ENCODE measurements around the gene MSI2. TPM values are rescaled to one million over a fixed set of nuclear protein-coding genes. Genes with fewer than 3 reads are reported as not detected.

MSI2 gene
- total and polyA plus RNA-seq, 9 of the 15 experiments (the other 6 are each of a cell fraction or from before 2014, with no cell fraction given): 4.6 to 61.8 (median 42.4) TPM

- H3K9me1 ChIP-seq (ENCODE audit: control insufficient read depth, insufficient read depth, low read length): no peaks in the 10 kb centered on the region
- peaks cover 0 to 2% of the 10 kb centered on the region in 2 experiments; a peak in 1 of 5 replicates for H3K4me1 ChIP-seq (replicated peaks in 1 of 2; ENCODE audit: control insufficient read depth in 2 of 2, insufficient read depth in 2 of 2, low read length in 2 of 2)
- no TSS peak for BruUV-seq (replicated peaks)
- in situ Hi-C loops (cut with MboI) (no loop called here), intact Hi-C loops (cut with micrococcal nuclease) (no loop called here)
- H3K4me3 ChIP-seq: no peak overlapping the region
- H3K36me3 ChIP-seq (ENCODE audit: control insufficient read depth, insufficient read depth, low read length): 0 out of 3 replicates have a peak, but pooled peaks cover 4% of the 10 kb centered on the region
- H4K20me1 ChIP-seq (replicated peaks; ENCODE audit: control insufficient read depth, insufficient read depth, low read length): 0 out of 2 replicates have a peak, but pooled peaks cover 5% of the 10 kb centered on the region
- TF ChIP-seq MAFK (IDR thresholded peaks at IDR 0.05; ENCODE audit: low read length) (no peak), LCOR (CRISPR knock-in tag; IDR thresholded peaks at IDR 0.05) (no peak), RAD51 (IDR thresholded peaks at IDR 0.05; ENCODE audit: borderline replicate concordance, low read depth) (no peak)
- no peaks in the 10 kb centered on the region for H3K9me3 ChIP-seq (replicated peaks; ENCODE audit: control insufficient read depth, insufficient read depth, low read depth, low read length)
- H3K27ac ChIP-seq (ENCODE audit: extremely low read depth, low read depth, low read length): no peak overlapping the region
- H3K4me2 ChIP-seq (ENCODE audit: insufficient read depth, low read length): no peak overlapping the region
- no peaks in the 10 kb centered on the region for H3K79me2 ChIP-seq (ENCODE audit: control insufficient read depth, insufficient read depth, low read length)
- no peak for DNase-seq (ENCODE audit: extremely low read depth in 1 of 4, low spot score in 3 of 4)
- H3K9ac ChIP-seq (ENCODE audit: insufficient read depth in 1 of 2, low read depth in 2 of 2, low read length in 2 of 2): no peak overlapping the region
- POLR2A ChIA-PET: no interaction called here
- no peak for ATAC-seq
- H2AFZ ChIP-seq (ENCODE audit: low read depth, low read length): no peak overlapping the region
- FAIRE-seq: no peak
- CTCF ChIA-PET (ENCODE audit: low intra/inter-chr PET ratio): no interaction called here
- H3K27me3 ChIP-seq (ENCODE audit: control insufficient read depth in 2 of 2, insufficient read depth in 2 of 2, low read length in 2 of 2): no peaks in the 10 kb centered on the region
- 39% methylated on average over 4 of the region's 4 CpGs for WGBS (ENCODE audit: insufficient coverage, low coverage, missing lambda C conversion rate)
These were observed 268.7 kb downstream of the MSI2 start for GRCh38 chr17:57524839-57525568.

- Histone ChIP-seq H3K27ac (ENCODE audit: extremely low read depth, low read depth, low read length) (no peak overlapping the region), H3K9ac (ENCODE audit: insufficient read depth in 1 of 2, low read depth in 2 of 2, low read length in 2 of 2) (no peak overlapping the region), H2AFZ (ENCODE audit: low read depth, low read length) (no peak overlapping the region), H3K79me2 (ENCODE audit: control insufficient read depth, insufficient read depth, low read length) (no peaks in the 10 kb centered on the region), H3K27me3 (ENCODE audit: control insufficient read depth in 2 of 2, insufficient read depth in 2 of 2, low read length in 2 of 2) (no peaks in the 10 kb centered on the region), H3K4me3 (no peak overlapping the region), H3K36me3 (ENCODE audit: control insufficient read depth, insufficient read depth, low read length) (0 out of 3 replicates have a peak, but pooled peaks cover 4% of the 10 kb centered on the region), H3K4me1 (replicated peaks in 1 of 2; ENCODE audit: control insufficient read depth in 2 of 2, insufficient read depth in 2 of 2, low read length in 2 of 2) (peaks cover 7 to 8% of the 10 kb centered on the region in 2 experiments; a peak in 4 of 5 replicates), H3K9me3 (replicated peaks; ENCODE audit: control insufficient read depth, insufficient read depth, low read depth, low read length) (no peaks in the 10 kb centered on the region), H3K4me2 (ENCODE audit: insufficient read depth, low read length) (no peak overlapping the region), H4K20me1 (replicated peaks; ENCODE audit: control insufficient read depth, insufficient read depth, low read length) (peaks cover 5% of the 10 kb centered on the region; the same call in 1 of the 2 replicates), H3K9me1 (ENCODE audit: control insufficient read depth, insufficient read depth, low read length) (no peaks in the 10 kb centered on the region)
- 71% methylated on average over 14 of the region's 15 CpGs for WGBS (ENCODE audit: insufficient coverage, low coverage, missing lambda C conversion rate)
- no TSS peak for BruUV-seq (replicated peaks)
- FAIRE-seq (no peak), ATAC-seq (no peak), DNase-seq (ENCODE audit: extremely low read depth in 1 of 4, low spot score in 3 of 4) (no peak)
- TF ChIP-seq RFX1 (IDR thresholded peaks at IDR 0.05) (peak; percentile 78), NR2C2 (CRISPR knock-in tag; IDR thresholded peaks at IDR 0.05) (no peak), NR2C2 (tag; IDR thresholded peaks at IDR 0.05) (no peak)
- ChIA-PET CTCF (ENCODE audit: low intra/inter-chr PET ratio) (no interaction called here), POLR2A (interaction anchor here (0.8 kb wide), 1 partner anchor 13 kb away, joined by 3 read pairs; no protein-coding TSS in a partner anchor)
- in situ Hi-C loops (cut with MboI) (no loop called here), intact Hi-C loops (cut with micrococcal nuclease) (no loop called here)
These were observed 271.1 kb downstream of the MSI2 start for GRCh38 chr17:57527221-57528057.

All from K562 (cell line).